GM12878 (cell line): Measurements from ENCODE around the gene SLC35D2. TPM values are rescaled to one million over a fixed set of nuclear protein-coding genes. Genes with fewer than 3 reads are reported as not detected.

Source experiments
- ATAC-seq: fragments of 200-7000 bp; cut with Tn5 transposase; 3 replicates; pipeline ENCODE4 v1.9.1; 2020; ENCODE audit warnings: mild to moderate bottlenecking, moderate library complexity
- BruUV-seq: library from RNA; stranded (reverse); fragments of 400-500 nt; replicated peaks from 2 replicates; lab custom pipeline; 2021; lab: Mats Ljungman, UMichigan
- CTCF ChIA-PET: fragments of 300-600 bp; sonication (Branson Sonifier 250); formaldehyde crosslinking; extraction: SDS; loops from one replicate; lab custom pipeline; 2021; ENCODE audit warnings: inconsistent platforms; lab: Yijun Ruan, JAX
- POLR2A ChIA-PET: fragments of 350-600 bp; formaldehyde crosslinking; extraction: SDS; loops from one replicate; lab custom pipeline; 2021; ENCODE audit warnings: inconsistent platforms; lab: Charles Lee
- RAD21 ChIA-PET: fragments of 300-600 bp; sonication (Branson Sonifier 250); formaldehyde crosslinking; loops from one replicate; lab custom pipeline; 2023; ENCODE audit warnings: antibody characterized with exemption; ENCODE audit not compliant: unreplicated experiment; lab: Charles Lee
- SMC1A ChIA-PET: fragments of 300-600 bp; sonication (Branson Sonifier 250); formaldehyde crosslinking; loops from one replicate; lab custom pipeline; 2023; ENCODE audit not compliant: unreplicated experiment, uncharacterized antibody; lab: Charles Lee
- DNase-seq: peaks from one replicate; pipeline ENCODE4 v3.0.0-alpha.2; 2011; ENCODE audit warnings: low read depth, low spot score
- FAIRE-seq: peaks from 3 replicates; lab custom pipeline; 2011; peaks lifted over from hg19 to GRCh38; lab: Jason Lieb, UNC
- H2AFZ ChIP-seq: 2 replicates; pipeline ENCODE4 v1.6.0; 2011; ENCODE audit warnings: low read depth, low read length, control low read depth; ENCODE audit not compliant: control insufficient read depth
- H3K27ac ChIP-seq: 2 replicates; pipeline ENCODE4 v1.5.1; 2011; ENCODE audit warnings: control low read depth; ENCODE audit not compliant: control insufficient read depth, insufficient read depth
- H3K27me3 ChIP-seq, 2 experiments: replicated peaks in 1 of 2; 2 replicates each; pipeline versions ENCODE4 v1.6.0 to v1.6.1; 2011; ENCODE audit warnings: low read length in 1 of 2; ENCODE audit not compliant: control insufficient read depth in 2 of 2, insufficient read depth in 2 of 2
- H3K36me3 ChIP-seq, 2 experiments: 2 replicates each; pipeline ENCODE4 v1.5.1; 2011; ENCODE audit warnings: low read length in 1 of 2; ENCODE audit not compliant: control insufficient read depth in 2 of 2, insufficient read depth in 2 of 2
- H3K4me1 ChIP-seq: 2 replicates; pipeline ENCODE4 v1.6.1; 2011; ENCODE audit warnings: mild to moderate bottlenecking, low read length, moderate library complexity, mixed read lengths; ENCODE audit not compliant: control insufficient read depth, insufficient read depth
- H3K4me2 ChIP-seq: 2 replicates; pipeline ENCODE4 v1.6.0; 2011; ENCODE audit warnings: control low read depth; ENCODE audit not compliant: control insufficient read depth, insufficient read depth
- H3K4me3 ChIP-seq: fragments of 200-600 bp; sonication (generic); 2 replicates; pipeline ENCODE4 v1.5.1; 2016
- H3K79me2 ChIP-seq: 2 replicates; pipeline ENCODE4 v1.6.0; 2011; ENCODE audit warnings: low read length; ENCODE audit not compliant: control insufficient read depth, insufficient read depth
- H3K9ac ChIP-seq: 2 replicates; pipeline ENCODE4 v1.8.0; 2011; ENCODE audit warnings: low read length, control low read depth, mixed read lengths; ENCODE audit not compliant: control insufficient read depth, insufficient read depth
- H3K9me3 ChIP-seq: replicated peaks from 3 replicates; pipeline ENCODE4 v1.5.1; 2011; ENCODE audit warnings: mild to moderate bottlenecking, low read length; ENCODE audit not compliant: control insufficient read depth, insufficient read depth
- H4K20me1 ChIP-seq: 2 replicates; pipeline ENCODE4 v1.6.0; 2011; ENCODE audit not compliant: control insufficient read depth, insufficient read depth
- BHLHE40 ChIP-seq, 2 experiments: fragments of 450-650 bp in 1 of 2; IDR thresholded peaks; 2 replicates each; pipeline ENCODE4 v1.6.1; 2011 to 2017; ENCODE audit warnings: low read depth in 2 of 2, borderline replicate concordance in 1 of 2, improper control_type of control experiment in 1 of 2, low read length in 1 of 2, mild to moderate bottlenecking in 1 of 2
- CBX3 ChIP-seq: fragments of 200-600 bp; sonication (generic); IDR thresholded peaks from 2 replicates; pipeline ENCODE4 v1.6.1; 2016; ENCODE audit warnings: low read depth, borderline replicate concordance
- ETV6 ChIP-seq, 2 experiments: fragments of 450-650 bp in 1 of 2; IDR thresholded peaks in 1 of 2; conservative IDR thresholded peaks in 1 of 2; 2 replicates each; pipeline ENCODE4 v1.6.1; 2014; ENCODE audit warnings: antibody characterized with exemption in 1 of 2, borderline replicate concordance in 1 of 2, low read depth in 1 of 2, mild to moderate bottlenecking in 1 of 2, moderate library complexity in 1 of 2
- FOXM1 ChIP-seq: IDR thresholded peaks from 2 replicates; pipeline ENCODE4 v1.6.1; 2012; ENCODE audit warnings: low read depth, mild to moderate bottlenecking, inconsistent platforms, low read length, moderate library complexity
- HDAC2 ChIP-seq: fragments of 200-600 bp; sonication (generic); IDR thresholded peaks from 2 replicates; pipeline ENCODE4 v1.6.1; 2017
- JUNB ChIP-seq: IDR thresholded peaks from 2 replicates; pipeline ENCODE4 v1.6.1; 2016; ENCODE audit warnings: antibody characterized with exemption, mild to moderate bottlenecking
- NFXL1 ChIP-seq: fragments of 450-650 bp; IDR thresholded peaks from 2 replicates; pipeline ENCODE4 v1.6.1; 2017; ENCODE audit warnings: antibody characterized with exemption, mild to moderate bottlenecking, borderline replicate concordance
- RB1 ChIP-seq: fragments of 450-650 bp; formaldehyde crosslinking; IDR thresholded peaks from 2 replicates; pipeline ENCODE4 v1.6.1; 2017; ENCODE audit warnings: mild to moderate bottlenecking, borderline replicate concordance
- RBBP5 ChIP-seq: fragments of 200-600 bp; sonication (generic); conservative IDR thresholded peaks from 2 replicates; pipeline ENCODE4 v1.6.1; 2016
- SIN3A ChIP-seq: IDR thresholded peaks from 2 replicates; pipeline ENCODE4 v1.6.1; 2012; ENCODE audit warnings: low read depth, low read length, improper control_type of control experiment
- SMAD1 ChIP-seq: fragments of 450-650 bp; IDR thresholded peaks from 2 replicates; pipeline ENCODE4 v1.6.1; 2018; ENCODE audit warnings: mild to moderate bottlenecking, low read depth; ENCODE audit not compliant: partially characterized antibody
- SMAD5 ChIP-seq: IDR thresholded peaks from 2 replicates; pipeline ENCODE4 v1.6.1; 2016; ENCODE audit warnings: antibody characterized with exemption, low read depth
- ZBTB33 ChIP-seq: fragments of 450-650 bp; IDR thresholded peaks from 2 replicates; pipeline ENCODE4 v1.6.1; 2017; ENCODE audit warnings: mild to moderate bottlenecking
- ZNF274 ChIP-seq: IDR thresholded peaks from one replicate; pipeline ENCODE4 v1.8.0; 2011; ENCODE audit not compliant: insufficient read length, insufficient read depth
- WGBS: methylation state at CpG from one replicate; pipeline ENCODE4 v1.1.6; 2016; ENCODE audit warnings: low lambda C conversion rate; ENCODE audit not compliant: insufficient replicate concordance, insufficient coverage; ENCODE audit errors: missing lambda C conversion rate; 5-methylcytosine and 5-hydroxymethylcytosine counted together
- in situ Hi-C: fragments of 300-500 bp; cut with MboI; formaldehyde crosslinking; loops from 9 replicates; pipeline ENCODE4 v1.14.3; 2018; ENCODE audit warnings: mixed read lengths
- intact Hi-C: fragments of 100-400 bp; cut with micrococcal nuclease; formaldehyde crosslinking; loops from one replicate; pipeline ENCODE4 v1.14.2; 2022; ENCODE audit not compliant: unreplicated experiment
- polyA plus RNA-seq, 11 experiments: library from polyadenylated mRNA; depleted of rRNA in 4 of 11; unstranded in 6 of 11; stranded (reverse) in 5 of 11; fragments of >200 nt; fragmentation: Nextera tagmentation in 4 of 11; fragmentation: Illumina TruSeq in 1 of 11; extraction: Ambion mirVana in 4 of 11; extraction: Trizol in 1 of 11; gene quantifications; 1 replicate in 1 of 11; 2 replicates in 10 of 11; pipeline versions ENCODE4 v1.2.1 to v1.2.3, GENCODE V29; 2011 to 2016; ENCODE audit warnings: inconsistent platforms in 2 of 11, missing spikeins in 2 of 11, low read depth in 1 of 11
- total RNA-seq, 4 experiments: library from RNA; depleted of rRNA in 3 of 4; stranded (reverse); fragments of >200 nt in 3 of 4; fragmentation: Illumina TruSeq in 1 of 4; extraction: Trizol in 1 of 4; gene quantifications; 2 replicates each; pipeline versions ENCODE4 v1.2.1 to v1.2.3, GENCODE V29; 2013 to 2021
- TF ChIP-seq, protein P1 (sequence below): fragments of 450-650 bp; IDR thresholded peaks from 2 replicates; pipeline ENCODE4 v1.6.1; 2016; ENCODE audit warnings: mild to moderate bottlenecking

The SLC35D2 gene
- total and polyA plus RNA-seq, 10 of the 15 experiments (the other 5 are each of a cell fraction or from before 2014, with no cell fraction given), result 0.64 to 6.3 (median 3.5) TPM

DNA sequence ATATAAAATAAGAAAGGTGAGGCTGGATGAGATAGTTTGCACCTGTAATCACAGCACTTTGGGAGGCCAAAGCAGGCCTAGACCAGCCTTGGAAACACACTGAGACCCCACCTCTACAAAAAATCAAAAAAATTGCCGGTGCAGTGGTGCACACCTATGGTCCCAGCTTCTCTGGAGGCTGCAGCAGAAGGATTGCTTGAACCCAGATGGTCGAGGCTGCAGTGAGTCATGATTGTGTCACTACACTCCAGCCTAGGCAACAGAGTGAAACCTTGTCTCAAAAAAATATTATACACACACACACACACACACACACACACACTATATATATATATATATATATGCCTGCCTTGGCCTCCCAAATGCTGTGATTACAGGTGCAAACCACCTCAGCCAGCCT lies 1.3 kb downstream of the SLC35D2 start:
- H3K9ac ChIP-seq, result no peak overlapping the region
- BruUV-seq, result no TSS peak
- peaks cover 4% of the 10 kb centered on the region; the same call in 1 of the 2 replicates for H3K4me1 ChIP-seq
- H2AFZ ChIP-seq, result no peak overlapping the region
- in situ Hi-C loops, result no loop called here
- H3K27ac ChIP-seq, result no peak overlapping the region
- FAIRE-seq (no peak), ATAC-seq (no peak), DNase-seq (no peak)
- CTCF ChIA-PET, result interaction anchor here (1.1 kb wide), 1 partner anchor 30 kb away, joined by 4 read pairs; no protein-coding TSS in a partner anchor
- H3K27me3 ChIP-seq, result no peaks in the 10 kb centered on the region
- H3K4me3 ChIP-seq, result no peak overlapping the region
- H3K4me2 ChIP-seq, result no peak overlapping the region
- H3K79me2 ChIP-seq, result no peaks in the 10 kb centered on the region; the same call in 1 of the 2 replicates
- H3K9me3 ChIP-seq, result no peaks in the 10 kb centered on the region
- no peaks in the 10 kb centered on the region for H4K20me1 ChIP-seq
- intact Hi-C loops, result no loop called here
- H3K36me3 ChIP-seq, result no peaks in the 10 kb centered on the region
- 50% methylated on average over 2 of the region's 2 CpGs for WGBS
- RAD21 ChIA-PET, result interaction anchor here (1.3 to 1.4 kb wide), 2 partner anchors 9 to 60 kb away, joined by 3 to 4 read pairs; no protein-coding TSS in a partner anchor
- SMC1A ChIA-PET, result interaction anchor here (1.2 to 1.5 kb wide), 3 partner anchors 11 to 182 kb away, joined by 3 read pairs; no protein-coding TSS in a partner anchor
- TF ChIP-seq RBBP5 (no peak), JUNB (no peak), ZBTB33 (no peak), SMAD1 (no peak), ETV6 (conservative IDR thresholded peaks at IDR 0.05 in 1 of 2, IDR thresholded peaks at IDR 0.05 in 1 of 2; ENCODE audit: borderline replicate concordance in 1 of 2, low read depth in 1 of 2) (no peak), SIN3A (no peak), NFXL1 (no peak), FOXM1 (no peak), SMAD5 (no peak), HDAC2 (no peak), ZNF274 (no peak), RB1 (no peak), BHLHE40 (IDR thresholded peaks at IDR 0.05; ENCODE audit: borderline replicate concordance in 1 of 2, low read depth in 2 of 2, low read length in 1 of 2) (no peak), CBX3 (no peak)
- TF ChIP-seq, protein P1, sequence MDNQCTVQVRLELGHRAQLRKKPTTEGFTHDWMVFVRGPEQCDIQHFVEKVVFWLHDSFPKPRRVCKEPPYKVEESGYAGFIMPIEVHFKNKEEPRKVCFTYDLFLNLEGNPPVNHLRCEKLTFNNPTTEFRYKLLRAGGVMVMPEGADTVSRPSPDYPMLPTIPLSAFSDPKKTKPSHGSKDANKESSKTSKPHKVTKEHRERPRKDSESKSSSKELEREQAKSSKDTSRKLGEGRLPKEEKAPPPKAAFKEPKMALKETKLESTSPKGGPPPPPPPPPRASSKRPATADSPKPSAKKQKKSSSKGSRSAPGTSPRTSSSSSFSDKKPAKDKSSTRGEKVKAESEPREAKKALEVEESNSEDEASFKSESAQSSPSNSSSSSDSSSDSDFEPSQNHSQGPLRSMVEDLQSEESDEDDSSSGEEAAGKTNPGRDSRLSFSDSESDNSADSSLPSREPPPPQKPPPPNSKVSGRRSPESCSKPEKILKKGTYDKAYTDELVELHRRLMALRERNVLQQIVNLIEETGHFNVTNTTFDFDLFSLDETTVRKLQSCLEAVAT, result no peak
- POLR2A ChIA-PET, result interaction anchor here (0.7 to 1.0 kb wide), 2 partner anchors 16 to 268 kb away, joined by 4 read pairs; no protein-coding TSS in a partner anchor
